ENCODE results near the gene PPFIA4.

Gene PPFIA4

GRCh38 chr1:203060115-203060514 lies 33.8 kb downstream of the PPFIA4 start:
- no peak for DNase-seq
- H3K79me2 ChIP-seq (ENCODE audit: insufficient read depth, low read length): no peaks in the 10 kb centered on the region
- H3K4me2 ChIP-seq (ENCODE audit: insufficient read depth, low read length): no peak overlapping the region
- H4K20me1 ChIP-seq (ENCODE audit: insufficient read depth, low read length): no peaks in the 10 kb centered on the region
- no peak overlapping the region for H3K27ac ChIP-seq (ENCODE audit: low read length)
- no peak overlapping the region for H2AFZ ChIP-seq (ENCODE audit: low read depth, low read length)
- no peak for TF ChIP-seq EZH2 (IDR thresholded peaks at IDR 0.05; ENCODE audit: borderline replicate concordance, low read depth, low read length, severe bottlenecking)
- TF ChIP-seq, protein P1, sequence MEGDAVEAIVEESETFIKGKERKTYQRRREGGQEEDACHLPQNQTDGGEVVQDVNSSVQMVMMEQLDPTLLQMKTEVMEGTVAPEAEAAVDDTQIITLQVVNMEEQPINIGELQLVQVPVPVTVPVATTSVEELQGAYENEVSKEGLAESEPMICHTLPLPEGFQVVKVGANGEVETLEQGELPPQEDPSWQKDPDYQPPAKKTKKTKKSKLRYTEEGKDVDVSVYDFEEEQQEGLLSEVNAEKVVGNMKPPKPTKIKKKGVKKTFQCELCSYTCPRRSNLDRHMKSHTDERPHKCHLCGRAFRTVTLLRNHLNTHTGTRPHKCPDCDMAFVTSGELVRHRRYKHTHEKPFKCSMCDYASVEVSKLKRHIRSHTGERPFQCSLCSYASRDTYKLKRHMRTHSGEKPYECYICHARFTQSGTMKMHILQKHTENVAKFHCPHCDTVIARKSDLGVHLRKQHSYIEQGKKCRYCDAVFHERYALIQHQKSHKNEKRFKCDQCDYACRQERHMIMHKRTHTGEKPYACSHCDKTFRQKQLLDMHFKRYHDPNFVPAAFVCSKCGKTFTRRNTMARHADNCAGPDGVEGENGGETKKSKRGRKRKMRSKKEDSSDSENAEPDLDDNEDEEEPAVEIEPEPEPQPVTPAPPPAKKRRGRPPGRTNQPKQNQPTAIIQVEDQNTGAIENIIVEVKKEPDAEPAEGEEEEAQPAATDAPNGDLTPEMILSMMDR (IDR thresholded peaks at IDR 0.05; ENCODE audit: borderline replicate concordance, extremely low read depth, low read length, poor library complexity, severe bottlenecking): no peak
- no peak overlapping the region for H3K4me3 ChIP-seq (ENCODE audit: low read depth in 1 of 2, low read length in 2 of 2)
- H3K9me3 ChIP-seq (ENCODE audit: insufficient read depth, low read length, severe bottlenecking): no peaks in the 10 kb centered on the region
- H3K27me3 ChIP-seq (ENCODE audit: insufficient read depth, low read length, poor library complexity): peaks cover 11% of the 10 kb centered on the region
- ATAC-seq (ENCODE audit: insufficient read depth, low read depth): no peak
- H3K4me1 ChIP-seq (ENCODE audit: insufficient read depth, low read length): no peaks in the 10 kb centered on the region
- H3K9ac ChIP-seq (ENCODE audit: low read depth, low read length): no peak overlapping the region
- no peaks in the 10 kb centered on the region for H3K36me3 ChIP-seq (ENCODE audit: insufficient read depth, low read length)

DNA sequence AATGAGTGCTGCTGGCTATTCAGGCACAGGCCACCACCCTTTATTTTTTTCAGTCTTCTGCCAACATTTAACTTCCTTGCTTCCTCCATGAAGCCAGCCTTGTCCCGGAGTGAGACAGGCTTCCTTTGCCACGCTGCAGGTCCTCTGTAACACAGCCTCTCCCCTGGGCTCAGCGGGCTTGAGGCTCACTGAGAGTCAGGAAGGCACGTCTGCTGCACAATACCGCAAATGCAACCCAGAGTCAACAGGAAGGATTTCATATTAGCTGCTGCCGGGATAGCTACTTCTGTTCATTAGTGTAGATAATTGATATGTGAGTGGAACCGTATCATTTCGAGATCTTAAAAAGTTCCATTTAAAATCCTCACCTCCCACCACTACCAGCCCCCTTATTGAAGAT lies 37.0 kb downstream of the PPFIA4 start:
- Histone ChIP-seq H3K27ac (ENCODE audit: low read length) (no peak overlapping the region), H3K4me2 (ENCODE audit: insufficient read depth, low read length) (no peak overlapping the region), H3K9ac (ENCODE audit: low read depth, low read length) (no peak overlapping the region), H3K4me3 (ENCODE audit: low read depth in 1 of 2, low read length in 2 of 2) (no peak overlapping the region), H2AFZ (ENCODE audit: low read depth, low read length) (no peak overlapping the region), H3K36me3 (ENCODE audit: insufficient read depth, low read length) (no peaks in the 10 kb centered on the region), H3K79me2 (ENCODE audit: insufficient read depth, low read length) (no peaks in the 10 kb centered on the region), H4K20me1 (ENCODE audit: insufficient read depth, low read length) (peaks cover 3% of the 10 kb centered on the region; the same call in 1 of the 2 replicates), H3K27me3 (ENCODE audit: insufficient read depth, low read length, poor library complexity) (peaks cover 15% of the 10 kb centered on the region), H3K4me1 (ENCODE audit: insufficient read depth, low read length) (no peaks in the 10 kb centered on the region), H3K9me3 (ENCODE audit: insufficient read depth, low read length, severe bottlenecking) (no peaks in the 10 kb centered on the region)
- no peak for ATAC-seq (ENCODE audit: insufficient read depth, low read depth)
- TF ChIP-seq, protein P1 (IDR thresholded peaks at IDR 0.05; ENCODE audit: borderline replicate concordance, extremely low read depth, low read length, poor library complexity, severe bottlenecking): no peak
- TF ChIP-seq EZH2 (IDR thresholded peaks at IDR 0.05; ENCODE audit: borderline replicate concordance, low read depth, low read length, severe bottlenecking): no peak
- no peak for DNase-seq

DNA sequence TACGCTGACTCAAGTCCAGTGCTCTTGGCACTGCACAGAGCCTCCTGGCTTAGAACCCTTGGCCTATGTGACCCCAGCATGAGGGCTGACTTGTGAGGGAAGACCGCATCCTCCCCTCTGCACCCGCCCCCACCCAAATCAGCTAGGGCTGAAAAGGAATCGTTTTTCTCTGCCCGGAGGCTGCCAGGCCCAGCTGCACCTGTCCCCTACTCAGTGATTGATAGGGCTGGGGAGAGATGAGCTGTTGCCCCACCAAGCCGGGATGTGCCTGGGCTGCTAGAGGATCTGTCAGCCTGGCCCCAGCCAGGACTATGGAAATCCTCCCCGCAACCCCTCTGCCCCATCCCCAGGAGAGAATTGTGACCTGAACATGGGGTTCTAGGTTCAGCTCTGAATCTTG lies 38.9 kb downstream of the PPFIA4 start:
- TF ChIP-seq, protein P1 (IDR thresholded peaks at IDR 0.05; ENCODE audit: borderline replicate concordance, extremely low read depth, low read length, poor library complexity, severe bottlenecking): no peak
- TF ChIP-seq EZH2 (IDR thresholded peaks at IDR 0.05; ENCODE audit: borderline replicate concordance, low read depth, low read length, severe bottlenecking): no peak
- peaks cover 17% of the 10 kb centered on the region for H3K27me3 ChIP-seq (ENCODE audit: insufficient read depth, low read length, poor library complexity)
- peaks cover 3% of the 10 kb centered on the region; the same call in 1 of the 2 replicates for H4K20me1 ChIP-seq (ENCODE audit: insufficient read depth, low read length)
- H3K36me3 ChIP-seq (ENCODE audit: insufficient read depth, low read length): no peaks in the 10 kb centered on the region
- H3K9ac ChIP-seq (ENCODE audit: low read depth, low read length): no peak overlapping the region
- no peak overlapping the region for H2AFZ ChIP-seq (ENCODE audit: low read depth, low read length)
- no peaks in the 10 kb centered on the region for H3K9me3 ChIP-seq (ENCODE audit: insufficient read depth, low read length, severe bottlenecking)
- no peak overlapping the region for H3K4me3 ChIP-seq (ENCODE audit: low read depth in 1 of 2, low read length in 2 of 2)
- no peaks in the 10 kb centered on the region for H3K79me2 ChIP-seq (ENCODE audit: insufficient read depth, low read length)
- H3K4me2 ChIP-seq (ENCODE audit: insufficient read depth, low read length): no peak overlapping the region
- no peak for DNase-seq
- no peak overlapping the region for H3K27ac ChIP-seq (ENCODE audit: low read length)
- ATAC-seq (ENCODE audit: insufficient read depth, low read depth): no peak
- H3K4me1 ChIP-seq (ENCODE audit: insufficient read depth, low read length): no peaks in the 10 kb centered on the region

DNA sequence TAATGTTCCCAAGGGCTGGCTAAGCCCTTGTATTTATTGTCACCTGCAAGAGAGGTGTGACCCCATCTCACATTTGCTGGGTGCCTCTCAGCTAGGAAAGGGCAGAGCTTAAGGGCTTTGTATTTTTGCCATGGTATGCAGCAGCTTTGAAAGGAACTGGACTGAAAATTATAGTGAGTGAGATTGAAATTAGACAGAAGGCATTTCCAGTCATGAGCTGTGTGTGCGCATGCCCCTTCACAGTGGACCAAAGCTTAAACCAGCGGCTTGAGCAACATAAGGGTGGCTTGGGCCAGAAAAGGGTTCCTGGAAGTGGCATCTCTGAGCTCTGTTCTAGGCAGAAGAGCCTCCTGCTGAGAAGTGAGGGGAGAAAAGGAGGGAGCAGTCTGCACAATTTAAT lies 39.7 kb downstream of the PPFIA4 start:
- H3K4me1 ChIP-seq (ENCODE audit: insufficient read depth, low read length): no peaks in the 10 kb centered on the region
- DNase-seq: no peak
- ATAC-seq (ENCODE audit: insufficient read depth, low read depth): no peak
- H3K4me3 ChIP-seq (ENCODE audit: low read depth in 1 of 2, low read length in 2 of 2): no peak overlapping the region
- no peaks in the 10 kb centered on the region for H3K79me2 ChIP-seq (ENCODE audit: insufficient read depth, low read length)
- H2AFZ ChIP-seq (ENCODE audit: low read depth, low read length): no peak overlapping the region
- TF ChIP-seq, protein P1 (IDR thresholded peaks at IDR 0.05; ENCODE audit: borderline replicate concordance, extremely low read depth, low read length, poor library complexity, severe bottlenecking): no peak
- no peak for TF ChIP-seq EZH2 (IDR thresholded peaks at IDR 0.05; ENCODE audit: borderline replicate concordance, low read depth, low read length, severe bottlenecking)
- peaks cover 3% of the 10 kb centered on the region; the same call in 1 of the 2 replicates for H4K20me1 ChIP-seq (ENCODE audit: insufficient read depth, low read length)
- H3K4me2 ChIP-seq (ENCODE audit: insufficient read depth, low read length): no peak overlapping the region
- H3K27me3 ChIP-seq (ENCODE audit: insufficient read depth, low read length, poor library complexity): peaks cover 17% of the 10 kb centered on the region
- no peaks in the 10 kb centered on the region for H3K36me3 ChIP-seq (ENCODE audit: insufficient read depth, low read length)
- no peaks in the 10 kb centered on the region for H3K9me3 ChIP-seq (ENCODE audit: insufficient read depth, low read length, severe bottlenecking)
- H3K27ac ChIP-seq (ENCODE audit: low read length): no peak overlapping the region
- H3K9ac ChIP-seq (ENCODE audit: low read depth, low read length): no peak overlapping the region

Measured in DND-41 (cell line).